ENCODE results near the gene COMMD1.

DNA sequence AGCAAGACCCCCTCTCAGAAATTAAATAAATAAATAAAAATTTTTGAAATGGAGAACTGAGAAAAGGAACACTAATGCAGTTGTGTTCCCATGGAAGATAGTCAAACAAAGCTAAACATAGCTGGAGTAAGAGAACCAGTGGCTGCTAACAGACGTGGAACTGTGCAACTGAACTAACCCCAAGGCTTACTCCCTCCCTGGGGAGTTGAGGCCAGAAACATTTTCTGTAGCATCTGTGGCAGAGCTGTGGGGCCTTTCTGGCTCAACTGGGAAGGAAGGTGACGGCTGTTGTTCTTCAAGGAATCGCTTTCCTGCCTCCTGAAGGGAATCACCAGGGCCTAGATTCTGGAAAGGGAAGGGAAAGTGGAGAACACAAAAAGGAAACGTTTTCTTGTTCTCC, 236.6 kb downstream of the COMMD1 start:
- TF ChIP-seq, protein P1, sequence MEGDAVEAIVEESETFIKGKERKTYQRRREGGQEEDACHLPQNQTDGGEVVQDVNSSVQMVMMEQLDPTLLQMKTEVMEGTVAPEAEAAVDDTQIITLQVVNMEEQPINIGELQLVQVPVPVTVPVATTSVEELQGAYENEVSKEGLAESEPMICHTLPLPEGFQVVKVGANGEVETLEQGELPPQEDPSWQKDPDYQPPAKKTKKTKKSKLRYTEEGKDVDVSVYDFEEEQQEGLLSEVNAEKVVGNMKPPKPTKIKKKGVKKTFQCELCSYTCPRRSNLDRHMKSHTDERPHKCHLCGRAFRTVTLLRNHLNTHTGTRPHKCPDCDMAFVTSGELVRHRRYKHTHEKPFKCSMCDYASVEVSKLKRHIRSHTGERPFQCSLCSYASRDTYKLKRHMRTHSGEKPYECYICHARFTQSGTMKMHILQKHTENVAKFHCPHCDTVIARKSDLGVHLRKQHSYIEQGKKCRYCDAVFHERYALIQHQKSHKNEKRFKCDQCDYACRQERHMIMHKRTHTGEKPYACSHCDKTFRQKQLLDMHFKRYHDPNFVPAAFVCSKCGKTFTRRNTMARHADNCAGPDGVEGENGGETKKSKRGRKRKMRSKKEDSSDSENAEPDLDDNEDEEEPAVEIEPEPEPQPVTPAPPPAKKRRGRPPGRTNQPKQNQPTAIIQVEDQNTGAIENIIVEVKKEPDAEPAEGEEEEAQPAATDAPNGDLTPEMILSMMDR (IDR thresholded peaks at IDR 0.05) = no peak
- TF ChIP-seq POLR2AphosphoS5 (IDR thresholded peaks at IDR 0.05) = no peak

Measured in gastroesophageal sphincter (tissue), 3 donors.